ENCODE data around the gene SSH2.
"Not testable (repeated sequence)": the region's sequence is repeated elsewhere in the genome, so short reads cannot be mapped to it uniquely, and the experiment has no call there.

SSH2 gene

GRCh38 chr17:29833801-29834200 lies 96.2 kb downstream of the SSH2 start:
- no peak for DNase-seq

- DNase-seq, result no peak
These were observed 101.2 kb downstream of the SSH2 start for GRCh38 chr17:29828676-29829284.

GRCh38 chr17:29827179-29827578 lies 102.8 kb downstream of the SSH2 start:
- no peak for DNase-seq

GRCh38 chr17:29826114-29826692 lies 103.8 kb downstream of the SSH2 start:
- DNase-seq, result no peak

GRCh38 chr17:29825604-29826003 lies 104.4 kb downstream of the SSH2 start:
- no peak for DNase-seq

- DNase-seq, result no peak
These were observed 108.1 kb downstream of the SSH2 start for GRCh38 chr17:29821897-29822296.

GRCh38 chr17:29820425-29820824 lies 109.6 kb downstream of the SSH2 start:
- no peak for DNase-seq

GRCh38 chr17:29807520-29808361 lies 122.3 kb downstream of the SSH2 start:
- peak; percentile 70 to 76 for DNase-seq

GRCh38 chr17:29802246-29802645 lies 127.8 kb downstream of the SSH2 start:
- no peak for DNase-seq

- DNase-seq, result no peak
These were observed 129.6 kb downstream of the SSH2 start for GRCh38 chr17:29800457-29800856.

- DNase-seq, result no peak
These were observed 133.4 kb downstream of the SSH2 start for GRCh38 chr17:29796652-29797051.

- DNase-seq, result no peak
These were observed 136.5 kb downstream of the SSH2 start for GRCh38 chr17:29793501-29793900.

- no peak for DNase-seq
These were observed 138.5 kb downstream of the SSH2 start for GRCh38 chr17:29791336-29792080.

- DNase-seq, result no peak
These were observed 140.5 kb downstream of the SSH2 start for GRCh38 chr17:29789196-29790170.

- no peak for DNase-seq
These were observed 142.0 kb downstream of the SSH2 start for GRCh38 chr17:29787995-29788394.

- DNase-seq, result no peak
These were observed 147.1 kb downstream of the SSH2 start for GRCh38 chr17:29782917-29783316.

GRCh38 chr17:29779812-29780190 lies 150.2 kb downstream of the SSH2 start:
- not testable (repeated sequence) for DNase-seq

- peak; percentile 85 to 89 for DNase-seq
These were observed 150.8 kb downstream of the SSH2 start for GRCh38 chr17:29778956-29779811.

GRCh38 chr17:29777663-29778062 lies 152.4 kb downstream of the SSH2 start:
- DNase-seq, result no peak

- no peak for DNase-seq
These were observed 154.0 kb downstream of the SSH2 start for GRCh38 chr17:29776026-29776425.

GRCh38 chr17:29772981-29773380 lies 157.0 kb downstream of the SSH2 start:
- no peak for DNase-seq
